ENCODE data around the gene HES6.

Gene HES6

GRCh38 chr2:238231251-238231793, 8.5 kb downstream of the HES6 start:
- DNase-seq: no peak

- DNase-seq: no peak
These were observed 9.1 kb downstream of the HES6 start for GRCh38 chr2:238230699-238231098.

- no peak for DNase-seq
These were observed 11.1 kb downstream of the HES6 start for GRCh38 chr2:238228700-238229099.

GRCh38 chr2:238227587-238228032, 12.2 kb downstream of the HES6 start:
- no peak for DNase-seq

GRCh38 chr2:238226698-238227586, 12.9 kb downstream of the HES6 start:
- DNase-seq: no peak

- DNase-seq: no peak
These were observed 13.7 kb downstream of the HES6 start for GRCh38 chr2:238225911-238226697.

- no peak for DNase-seq
These were observed 14.7 kb downstream of the HES6 start for GRCh38 chr2:238225121-238225520.

GRCh38 chr2:238224356-238225035, 15.3 kb downstream of the HES6 start:
- no peak for DNase-seq

GRCh38 chr2:238220892-238221521, 18.8 kb downstream of the HES6 start:
- DNase-seq: no peak

- no peak for DNase-seq
These were observed 19.5 kb downstream of the HES6 start for GRCh38 chr2:238220274-238220891.

GRCh38 chr2:238216651-238217184, 23.1 kb downstream of the HES6 start:
- DNase-seq: no peak

GRCh38 chr2:238207006-238207405, 32.8 kb downstream of the HES6 start:
- no peak for DNase-seq

GRCh38 chr2:238203973-238204683, 35.7 kb downstream of the HES6 start:
- DNase-seq: no peak

- DNase-seq: peak; percentile 80
These were observed 36.5 kb downstream of the HES6 start, which contains the start of gene ILKAP for GRCh38 chr2:238203094-238203972. ILKAP (minus strand) TSS chr2:238203695; CDS start chr2:238203553, 142 bp downstream.

GRCh38 chr2:238202326-238203093, 37.3 kb downstream of the HES6 start:
- no peak for DNase-seq

GRCh38 chr2:238190445-238190844, 49.4 kb downstream of the HES6 start:
- no peak for DNase-seq

Measured in HCEC 1CT (cell line).